Peyer's patch (tissue), 4 donors: Measurements from ENCODE around the gene SCAMP2. TPM values are rescaled to one million over a fixed set of nuclear protein-coding genes. Genes with fewer than 3 reads are reported as not detected.

Experiments used
- DNase-seq, 3 donors: peaks; one replicate each; pipeline ENCODE4 v3.0.0-alpha.2; 2017 to 2019
- H3K27ac ChIP-seq, 4 donors: fragments of 200-600 bp; sonication (generic); one replicate each; pipeline ENCODE4 v1.5.1; 2016 to 2019
- H3K27me3 ChIP-seq, 2 donors: fragments of 200-600 bp; sonication (generic); one replicate each; pipeline ENCODE4 v1.5.1; 2019
- H3K36me3 ChIP-seq, 3 donors: fragments of 200-600 bp; sonication (generic); one replicate each; pipeline ENCODE4 v1.5.1; 2016 to 2019
- H3K4me1 ChIP-seq, 4 donors: fragments of 200-600 bp; sonication (generic); one replicate each; pipeline ENCODE4 v1.5.1; 2016 to 2019
- H3K4me3 ChIP-seq, 4 donors: fragments of 200-600 bp; sonication (generic); 1 replicate in 3 of 4; 2 replicates in 1 of 4; pipeline ENCODE4 v1.5.1; 2016 to 2019; ENCODE audit warnings: mild to moderate bottlenecking in 1 of 4
- H3K9me3 ChIP-seq, 4 donors: fragments of 200-600 bp; sonication (generic); one replicate each; pipeline ENCODE4 v1.5.1; 2016 to 2019; ENCODE audit warnings: mild to moderate bottlenecking in 1 of 4
- POLR2A ChIP-seq, 2 donors: fragments of 450-650 bp; IDR thresholded peaks; one replicate each; pipeline ENCODE4 v1.5.1; 2017; ENCODE audit warnings: antibody characterized with exemption in 2 of 2, mild to moderate bottlenecking in 2 of 2, moderate library complexity in 2 of 2
- small RNA-seq, 2 donors: library from RNA; depleted of rRNA; stranded (forward); fragments of <200 nt; gene quantifications; one replicate each; pipeline ENCODE3, GENCODE V24; 2016
- total RNA-seq, 4 donors: library from RNA; depleted of rRNA; stranded (reverse); fragments of >200 nt; gene quantifications; one replicate each; pipeline ENCODE4 v1.1.0, GENCODE V29; 2016
- TF ChIP-seq, protein P1 (sequence below), 6 experiments: fragments of 450-650 bp in 4 of 6; fragments of 200-600 bp in 2 of 6; sonication (generic) in 1 of 6; IDR thresholded peaks; one replicate each; pipeline ENCODE4 v1.5.1; 2017 to 2019; ENCODE audit warnings: antibody characterized with exemption in 6 of 6, mild to moderate bottlenecking in 3 of 6, moderate library complexity in 1 of 6

The SCAMP2 gene
- total RNA-seq, 4 donors from 2014 or later: 60.2 to 206 (median 151) TPM

DNA sequence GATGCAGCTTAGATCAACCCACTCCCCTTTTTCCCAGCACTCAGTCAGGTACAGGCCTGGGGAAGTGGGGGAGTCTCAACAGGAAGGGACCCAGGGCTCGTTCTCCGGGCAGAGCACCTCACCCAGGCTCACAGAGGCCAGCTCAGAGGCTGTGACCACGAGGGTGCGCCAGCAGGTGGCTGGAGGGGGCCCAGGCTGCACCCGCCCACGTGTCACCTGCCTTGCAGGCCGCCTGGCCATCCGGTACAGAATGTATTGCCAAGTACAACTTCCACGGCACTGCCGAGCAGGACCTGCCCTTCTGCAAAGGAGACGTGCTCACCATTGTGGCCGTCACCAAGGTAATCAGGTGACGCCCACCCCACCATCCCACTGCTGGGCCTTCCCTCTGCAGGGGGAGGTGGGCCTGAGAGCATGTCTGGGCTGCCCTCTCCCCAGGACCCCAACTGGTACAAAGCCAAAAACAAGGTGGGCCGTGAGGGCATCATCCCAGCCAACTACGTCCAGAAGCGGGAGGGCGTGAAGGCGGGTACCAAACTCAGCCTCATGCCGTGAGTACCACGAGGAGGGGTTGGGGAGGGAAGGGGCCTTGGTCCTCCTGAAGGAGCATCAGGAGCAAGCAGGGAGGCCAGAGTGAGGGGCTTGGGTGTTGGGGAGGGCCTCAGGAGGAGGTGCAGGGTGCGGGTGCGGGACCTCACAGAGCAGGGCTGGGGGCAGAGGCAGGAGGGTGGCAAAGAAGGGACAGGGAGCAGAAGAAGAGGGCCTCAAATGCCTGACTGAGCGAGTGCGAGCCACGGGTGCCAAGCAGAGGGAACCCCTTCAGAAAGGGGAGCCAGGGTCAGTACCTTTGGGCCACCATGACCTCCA is 74.5 kb downstream of the SCAMP2 start:
- Histone ChIP-seq H3K27me3 (no peaks in the 10 kb centered on the region), H3K9me3 (no peaks in the 10 kb centered on the region), H3K27ac (peak overlapping the region in 3 of 4 donors; percentile 71 to 97 (median 76)), H3K4me1 (peaks cover 4 to 48% (median 39%) of the 10 kb centered on the region in 4 donors), H3K4me3 (peak overlapping the region in 1 of 4 donors; percentile 12), H3K36me3 (peaks cover 0 to 48% (median 0%) of the 10 kb centered on the region in 3 donors)
- DNase-seq: peak; percentile 74 to 91 (median 86)
- TF ChIP-seq POLR2A (IDR thresholded peaks at IDR 0.05): no peak
- TF ChIP-seq, protein P1, sequence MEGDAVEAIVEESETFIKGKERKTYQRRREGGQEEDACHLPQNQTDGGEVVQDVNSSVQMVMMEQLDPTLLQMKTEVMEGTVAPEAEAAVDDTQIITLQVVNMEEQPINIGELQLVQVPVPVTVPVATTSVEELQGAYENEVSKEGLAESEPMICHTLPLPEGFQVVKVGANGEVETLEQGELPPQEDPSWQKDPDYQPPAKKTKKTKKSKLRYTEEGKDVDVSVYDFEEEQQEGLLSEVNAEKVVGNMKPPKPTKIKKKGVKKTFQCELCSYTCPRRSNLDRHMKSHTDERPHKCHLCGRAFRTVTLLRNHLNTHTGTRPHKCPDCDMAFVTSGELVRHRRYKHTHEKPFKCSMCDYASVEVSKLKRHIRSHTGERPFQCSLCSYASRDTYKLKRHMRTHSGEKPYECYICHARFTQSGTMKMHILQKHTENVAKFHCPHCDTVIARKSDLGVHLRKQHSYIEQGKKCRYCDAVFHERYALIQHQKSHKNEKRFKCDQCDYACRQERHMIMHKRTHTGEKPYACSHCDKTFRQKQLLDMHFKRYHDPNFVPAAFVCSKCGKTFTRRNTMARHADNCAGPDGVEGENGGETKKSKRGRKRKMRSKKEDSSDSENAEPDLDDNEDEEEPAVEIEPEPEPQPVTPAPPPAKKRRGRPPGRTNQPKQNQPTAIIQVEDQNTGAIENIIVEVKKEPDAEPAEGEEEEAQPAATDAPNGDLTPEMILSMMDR (IDR thresholded peaks at IDR 0.05): peak in 4 of 6 experiments; percentile 27 to 50 (median 38)

DNA sequence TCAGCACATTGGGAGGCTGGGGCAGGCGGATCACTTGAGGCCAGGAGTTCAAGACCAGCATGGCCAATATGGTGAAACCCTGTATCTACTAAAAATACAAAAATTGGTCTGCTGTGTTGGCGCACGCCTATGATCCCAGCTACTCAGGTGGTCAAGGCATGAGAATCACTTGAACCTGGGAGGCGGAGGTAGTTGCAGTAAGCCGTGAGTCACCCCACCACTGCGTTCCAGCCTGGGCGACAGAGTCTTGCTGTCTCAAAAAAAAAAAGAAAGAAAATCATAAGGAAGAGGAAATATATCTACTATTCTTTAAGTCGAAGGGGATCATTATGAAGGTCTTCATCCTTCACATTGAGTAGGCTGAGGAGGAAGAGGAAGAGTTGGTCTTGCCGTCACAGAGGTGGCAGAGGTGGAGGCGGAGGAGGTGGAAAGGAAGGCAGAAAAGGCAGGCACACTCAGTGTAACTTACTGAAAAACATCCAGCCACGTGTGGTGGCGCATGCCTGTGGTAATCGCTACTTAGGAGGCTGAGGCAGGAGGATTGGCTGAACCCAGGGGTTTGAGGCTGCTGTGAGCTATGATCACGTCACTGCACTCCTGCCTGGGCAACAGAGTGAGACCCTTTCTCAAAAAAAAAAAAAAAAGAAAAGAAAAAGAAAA is 77.1 kb downstream of the SCAMP2 start:
- H3K27me3 ChIP-seq: no peaks in the 10 kb centered on the region
- H3K4me1 ChIP-seq: peaks cover 4 to 73% (median 62%) of the 10 kb centered on the region in 4 donors
- peak in 1 of 3 donors; percentile 42 for DNase-seq
- H3K27ac ChIP-seq: peak overlapping the region in 1 of 4 donors; percentile 97
- H3K36me3 ChIP-seq: peaks cover 0 to 23% (median 0%) of the 10 kb centered on the region in 3 donors
- H3K4me3 ChIP-seq: no peak overlapping the region
- TF ChIP-seq, protein P1 (IDR thresholded peaks at IDR 0.05): no peak
- TF ChIP-seq POLR2A (IDR thresholded peaks at IDR 0.05): no peak
- no peaks in the 10 kb centered on the region for H3K9me3 ChIP-seq

DNA sequence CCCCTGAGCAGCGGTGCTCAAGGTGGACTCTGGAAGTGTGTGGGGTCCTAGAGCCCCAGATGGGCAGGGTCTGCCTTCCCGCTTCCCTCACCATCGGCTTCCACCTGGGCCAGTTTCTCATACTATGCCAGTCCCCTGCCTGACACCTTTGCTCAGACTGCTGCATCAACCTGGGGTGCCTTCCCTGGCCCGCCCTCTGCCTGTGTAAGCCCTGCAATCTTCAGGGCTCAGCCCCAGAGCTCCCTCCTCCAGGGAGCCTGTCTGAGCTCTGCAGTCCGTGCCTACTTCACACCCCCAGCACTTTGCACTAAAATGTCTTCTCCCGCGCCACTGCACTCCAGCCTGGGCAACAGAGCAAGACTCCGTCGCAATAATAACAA is 78.2 kb downstream of the SCAMP2 start:
- peaks cover 12 to 74% (median 64%) of the 10 kb centered on the region in 4 donors for H3K4me1 ChIP-seq

DNA sequence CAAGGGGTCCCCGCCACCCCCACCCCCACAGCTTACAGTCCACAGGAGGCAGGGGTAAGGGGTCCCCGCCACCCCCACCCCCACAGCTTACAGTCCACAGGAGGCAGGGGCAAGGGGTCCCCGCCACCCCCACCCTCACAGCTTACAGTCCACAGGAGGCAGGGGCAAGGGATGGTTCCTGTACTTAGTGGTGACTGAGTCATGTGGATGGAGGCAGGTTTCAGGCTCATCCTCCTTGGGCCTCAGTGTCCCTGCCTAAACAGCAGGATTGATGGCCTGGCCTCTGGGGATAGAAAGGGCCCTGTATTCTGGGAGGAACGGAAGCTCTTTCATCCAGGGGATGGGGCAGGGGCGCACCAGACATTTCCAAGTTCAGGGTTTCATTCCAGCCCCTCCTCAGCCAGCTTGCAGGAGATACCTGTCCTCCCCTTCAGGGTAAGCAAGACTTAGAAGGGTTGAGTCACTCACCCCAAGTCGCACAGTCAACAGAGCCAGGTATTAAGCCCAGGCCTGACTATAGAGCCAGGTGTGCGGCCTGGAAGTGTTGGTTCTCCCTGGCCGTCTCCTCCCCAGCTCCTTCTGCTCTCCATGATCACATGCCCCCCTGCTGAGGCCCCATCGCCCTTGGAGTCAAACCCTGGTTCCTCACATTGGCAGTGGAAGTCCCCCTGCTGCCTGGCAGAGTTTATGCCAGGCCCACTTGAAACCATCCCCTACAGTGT is 78.8 kb downstream of the SCAMP2 start:
- TF ChIP-seq, protein P1 (IDR thresholded peaks at IDR 0.05): no peak
- no peak for TF ChIP-seq POLR2A (IDR thresholded peaks at IDR 0.05)
- Histone ChIP-seq H3K36me3 (peaks cover 0 to 10% (median 0%) of the 10 kb centered on the region in 3 donors), H3K27ac (peak overlapping the region in 2 of 4 donors; percentile 35 to 97), H3K4me3 (no peak overlapping the region), H3K27me3 (no peaks in the 10 kb centered on the region), H3K4me1 (peaks cover 13 to 74% (median 63%) of the 10 kb centered on the region in 4 donors), H3K9me3 (no peaks in the 10 kb centered on the region)
- no peak for DNase-seq

More for the DNA sequence above, 78.2 kb downstream of the SCAMP2 start:
- Histone ChIP-seq H3K27me3 (no peaks in the 10 kb centered on the region), H3K9me3 (no peaks in the 10 kb centered on the region), H3K36me3 (peaks cover 0 to 16% (median 0%) of the 10 kb centered on the region in 3 donors), H3K4me3 (no peak overlapping the region), H3K27ac (peak overlapping the region in 2 of 4 donors; percentile 35 to 97)
- no peak for DNase-seq
- TF ChIP-seq POLR2A (IDR thresholded peaks at IDR 0.05): no peak
- TF ChIP-seq, protein P1 (IDR thresholded peaks at IDR 0.05): no peak

Small RNAs within 50 kb of the gene (small RNA-seq; reads per million reads assigned to genes)
- gene CPLX3: 0 reads per million in 2 donors
- gene MIR6882: 0 to 0.51 reads per million in 2 donors

Other genes with a start within 250 kb of the SCAMP2 start
- 10 to 100 TPM; 23.5 to 43.7 (median 32.2) TPM for gene EDC3, start 177.3 kb downstream of the SCAMP2 start, total RNA-seq
- gene CYP1A1, start 147.8 kb downstream of the SCAMP2 start, total RNA-seq: 1 to 10 TPM in 1 of 4 donors, under 1 TPM in 1, not detected in 2; 0.70 to 3.3 TPM
- not detected for gene CYP1A2, start 124.5 kb downstream of the SCAMP2 start, total RNA-seq
- gene CSK, start 91.3 kb downstream of the SCAMP2 start, total RNA-seq: 100 to 1,000 TPM in 1 of 4 donors, 10 to 100 TPM in 3; 53.8 to 122 (median 66.2) TPM
- not detected for gene LMAN1L, start 60.5 kb downstream of the SCAMP2 start, total RNA-seq
- gene CPLX3, start 46.7 kb downstream of the SCAMP2 start, total RNA-seq: not detected
- 100 to 1,000 TPM; 194 to 508 (median 288) TPM for gene ULK3, start 30.2 kb downstream of the SCAMP2 start, total RNA-seq
- 100 to 1,000 TPM in 3 of 4 donors, 10 to 100 TPM in 1; 52.0 to 221 (median 174) TPM for gene MPI, start 16.7 kb upstream of the SCAMP2 start, total RNA-seq
- gene FAM219B, start 33.5 kb upstream of the SCAMP2 start, total RNA-seq: 10 to 100 TPM; 48.7 to 76.5 (median 57.6) TPM
- 100 to 1,000 TPM in 3 of 4 donors, 10 to 100 TPM in 1; 59.4 to 326 (median 195) TPM for gene COX5A, start 64.7 kb upstream of the SCAMP2 start, total RNA-seq
- gene RPP25, start 83.4 kb upstream of the SCAMP2 start, total RNA-seq: 10 to 100 TPM in 2 of 4 donors, 1 to 10 TPM in 2; 7.4 to 15.3 (median 9.5) TPM
- gene SCAMP5, start 122.2 kb upstream of the SCAMP2 start, total RNA-seq: 10 to 100 TPM in 3 of 4 donors, 1 to 10 TPM in 1; 5.0 to 78.1 (median 53.4) TPM
- gene PPCDC, start 150.2 kb upstream of the SCAMP2 start, total RNA-seq: 10 to 100 TPM in 3 of 4 donors, 1 to 10 TPM in 1; 8.4 to 63.5 (median 20.5) TPM